ENCODE measurements around the gene SGSH.

- TF ChIP-seq ZNF274 (IDR thresholded peaks at IDR 0.05; ENCODE audit: low read depth, low read length) (no peak), SUZ12 (IDR thresholded peaks at IDR 0.05; ENCODE audit: extremely low read depth, insufficient read depth, insufficient read length) (no peak), YY1 (IDR thresholded peaks at IDR 0.05; ENCODE audit: insufficient read depth, insufficient read length) (no peak)
These were observed 31.8 kb upstream of the SGSH start for GRCh38 chr17:80251966-80252365.
